Stimulated activated CD8-positive, alpha-beta memory T cell treated with anti-CD3 and anti-CD28 coated beads, Interleukin-15, amount 100 ng/mL, for 1 hour (primary cell): ENCODE data around the gene BLVRB.
"Not testable (repeated sequence)": the region's sequence is repeated elsewhere in the genome, so short reads cannot be mapped to it uniquely, and the experiment has no call there.

Experiments
- DNase-seq: peaks from one replicate; pipeline ENCODE4 v3.0.0-alpha.2; 2020; ENCODE audit warnings: low read depth

Gene BLVRB

DNA sequence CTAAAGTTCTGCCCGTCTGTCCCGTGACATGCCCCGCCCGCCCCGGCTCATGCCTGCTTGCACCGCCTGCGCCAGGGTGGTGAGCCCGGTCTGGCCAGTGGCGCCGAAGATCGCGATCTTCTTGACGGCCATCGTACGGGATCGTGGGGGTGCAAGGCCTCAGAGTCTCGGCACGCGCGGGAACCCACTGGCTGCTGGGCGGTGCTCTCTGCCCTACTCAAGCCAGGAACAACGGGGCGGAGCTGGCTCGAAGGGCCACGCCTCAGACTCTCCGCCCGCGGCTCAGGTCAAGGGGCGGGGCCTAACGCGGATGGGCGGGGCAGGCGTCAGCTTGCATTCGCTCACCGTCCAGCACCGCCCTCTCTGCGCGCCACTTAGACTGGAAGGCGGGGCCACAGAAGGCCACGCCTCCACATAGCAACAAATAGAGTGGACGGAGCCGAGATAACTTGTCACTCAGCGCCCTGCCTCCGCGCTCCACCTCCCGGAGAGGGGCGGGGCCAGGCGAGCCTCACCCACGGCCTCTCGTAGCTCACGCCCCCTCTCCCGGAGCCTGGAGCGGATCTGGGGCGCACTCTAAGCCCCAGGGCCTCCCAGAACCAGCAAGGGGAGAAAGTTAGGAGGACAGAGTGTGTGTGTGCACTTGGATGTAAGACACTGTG, at the start of gene BLVRB:
BLVRB (minus strand) TSS at position 189 of the 662 bp plus-strand sequence; CDS start at position 132, 57 bp downstream.
- DNase-seq, result peak; percentile 99

DNA sequence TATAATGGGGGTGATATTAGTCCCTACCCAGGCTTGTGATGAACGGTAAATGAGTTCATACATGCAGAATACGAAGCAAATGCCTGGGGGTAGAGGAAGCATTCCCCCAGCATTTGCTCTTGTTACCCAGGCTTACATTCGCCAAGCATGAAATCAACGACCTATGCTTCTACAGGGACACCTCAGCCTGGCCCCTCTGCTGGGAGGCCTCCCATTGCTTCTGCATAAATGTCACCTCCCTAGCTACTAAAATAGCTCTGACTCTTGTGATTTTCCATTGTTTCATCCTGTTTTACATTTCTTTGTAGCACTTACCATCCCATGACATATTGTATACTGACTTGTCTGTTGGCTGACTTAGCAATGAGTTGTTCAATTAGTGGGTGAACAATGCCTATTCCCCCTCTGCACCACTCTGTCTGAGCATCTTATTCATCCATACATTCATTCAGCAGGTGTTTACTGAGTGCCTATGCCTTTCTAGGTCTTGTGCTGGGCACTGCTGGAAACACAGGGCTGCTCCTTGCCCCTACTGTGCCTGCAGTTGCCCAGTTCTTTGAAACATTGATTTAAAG, 48.3 kb upstream of the BLVRB start:
- no peak for DNase-seq

GRCh38 chr19:40513345-40513678, 47.8 kb upstream of the BLVRB start:
- DNase-seq, result no peak

GRCh38 chr19:40512473-40513344, 47.2 kb upstream of the BLVRB start:
- DNase-seq, result no peak

GRCh38 chr19:40512110-40512472, 46.5 kb upstream of the BLVRB start:
- no peak for DNase-seq

DNA sequence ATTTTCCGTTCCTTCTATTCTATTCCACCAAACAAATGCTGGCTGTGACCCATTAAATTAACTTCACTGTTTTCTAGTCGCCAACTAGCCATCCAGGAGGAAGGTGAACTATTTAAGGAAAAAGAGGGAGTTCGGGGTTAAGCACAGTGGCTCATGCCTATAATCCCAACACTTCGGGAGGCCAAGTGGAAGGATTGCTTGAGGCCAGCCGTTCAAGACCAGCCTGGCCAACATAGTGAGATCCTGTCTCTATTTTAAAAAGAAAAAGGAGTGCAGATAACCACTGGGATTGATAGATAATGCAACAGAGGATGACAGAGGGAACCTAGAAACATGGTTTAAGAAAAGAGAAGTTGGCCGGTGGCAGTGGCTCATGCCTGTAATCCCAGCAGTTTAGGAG, 45.9 kb upstream of the BLVRB start:
- DNase-seq, result no peak

GRCh38 chr19:40510526-40511115, 45.1 kb upstream of the BLVRB start:
- no peak for DNase-seq

DNA sequence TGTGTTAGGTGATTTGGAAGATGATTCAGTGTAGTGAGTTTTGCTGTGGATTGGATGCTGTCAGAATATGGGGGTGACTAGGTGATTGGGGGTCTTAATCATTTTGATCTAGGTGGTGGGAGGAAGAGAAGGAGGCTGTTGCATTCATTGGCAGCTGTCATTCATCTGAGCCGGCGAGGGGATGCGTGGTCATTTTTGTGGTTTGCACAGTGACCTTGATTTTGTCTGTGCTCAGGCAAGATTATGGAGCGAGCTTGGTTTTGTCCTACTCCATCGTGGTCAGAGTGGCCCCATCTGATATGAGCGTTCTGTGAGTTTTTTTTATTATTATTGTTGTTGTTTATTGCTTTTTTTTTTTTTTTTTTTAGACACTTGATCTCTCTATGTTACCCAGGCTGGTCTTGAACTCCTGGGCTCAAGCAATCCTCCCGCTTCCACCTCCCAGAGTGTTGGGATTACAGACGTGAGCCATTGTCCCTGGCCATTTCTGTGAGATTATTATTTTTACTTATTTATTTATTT, 43.3 kb upstream of the BLVRB start:
- no peak for DNase-seq

DNA sequence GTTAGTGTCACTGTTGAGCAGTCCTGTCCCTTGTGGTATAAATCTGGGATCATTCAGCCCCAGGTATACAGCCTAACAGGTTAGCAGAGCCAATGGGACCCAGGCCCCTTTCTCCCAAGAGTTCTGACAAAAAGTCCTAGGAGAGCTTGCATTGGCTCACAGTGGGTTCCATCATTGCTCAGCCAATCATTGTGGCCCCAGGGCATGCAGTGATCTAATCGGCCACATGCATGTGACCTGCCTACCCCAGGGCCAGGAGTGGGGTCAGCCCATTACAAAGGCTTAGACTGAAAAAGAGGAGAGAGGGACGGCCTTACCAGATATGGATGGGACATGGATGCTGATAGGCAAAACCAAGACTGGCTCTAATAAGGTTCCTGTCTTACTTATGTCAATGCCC, 42.3 kb upstream of the BLVRB start:
- DNase-seq, result no peak

- DNase-seq, result no peak
These were observed 40.6 kb upstream of the BLVRB start for GRCh38 chr19:40506099-40506498.

DNA sequence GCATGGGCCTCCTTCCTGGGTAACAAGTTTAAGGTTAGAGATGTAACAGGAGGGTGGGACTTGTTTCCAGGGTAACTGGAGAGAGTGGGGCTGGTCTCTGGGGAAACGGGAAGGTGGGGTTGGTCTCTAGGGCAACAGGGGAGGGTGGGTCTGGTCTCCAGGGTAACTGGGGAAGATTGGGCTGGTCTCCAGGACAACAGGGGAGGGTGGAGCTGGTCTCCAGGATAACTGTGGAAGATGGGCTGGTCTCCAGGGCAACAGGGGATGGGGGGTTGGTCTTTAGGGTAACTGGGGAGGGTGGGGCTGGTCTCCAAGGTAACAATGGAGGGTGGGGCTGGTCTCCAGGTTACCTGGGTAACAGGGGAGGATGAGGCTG, 37.8 kb upstream of the BLVRB start:
- DNase-seq, result no peak

DNA sequence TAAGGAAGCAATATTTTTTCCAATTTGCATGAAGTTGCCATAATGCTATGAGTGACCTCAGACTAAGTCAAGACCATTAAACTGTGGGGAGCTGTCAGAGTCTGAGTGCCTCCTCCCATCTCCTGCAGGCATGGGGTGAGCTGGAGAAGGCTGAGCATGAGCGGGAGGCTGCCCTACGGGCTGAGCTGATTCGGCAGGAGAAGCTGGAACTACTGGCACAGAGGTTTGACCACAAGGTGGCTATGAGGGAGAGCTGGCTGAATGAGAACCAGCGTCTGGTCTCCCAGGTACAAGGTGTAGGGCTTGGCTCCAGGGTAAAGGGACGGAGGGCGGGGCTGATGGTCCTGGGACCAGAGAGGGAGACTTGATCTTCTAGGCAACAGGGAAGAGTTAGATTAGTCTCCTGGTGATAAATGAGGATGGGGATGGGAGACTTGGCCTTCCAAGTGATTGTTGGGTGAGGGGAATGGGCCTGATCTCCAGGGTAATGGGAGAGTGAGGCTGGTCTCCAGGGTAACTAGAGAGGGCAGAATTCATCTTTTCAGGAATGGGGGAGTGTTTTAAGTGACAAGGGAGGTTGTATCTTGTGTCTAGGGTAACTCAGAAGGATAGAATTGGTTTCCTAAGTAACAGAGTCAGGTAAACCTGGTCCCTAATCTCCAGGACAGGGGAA, 37.2 kb upstream of the BLVRB start:
- DNase-seq, result no peak

- DNase-seq, result no peak
These were observed 36.5 kb upstream of the BLVRB start for GRCh38 chr19:40502081-40502480.

DNA sequence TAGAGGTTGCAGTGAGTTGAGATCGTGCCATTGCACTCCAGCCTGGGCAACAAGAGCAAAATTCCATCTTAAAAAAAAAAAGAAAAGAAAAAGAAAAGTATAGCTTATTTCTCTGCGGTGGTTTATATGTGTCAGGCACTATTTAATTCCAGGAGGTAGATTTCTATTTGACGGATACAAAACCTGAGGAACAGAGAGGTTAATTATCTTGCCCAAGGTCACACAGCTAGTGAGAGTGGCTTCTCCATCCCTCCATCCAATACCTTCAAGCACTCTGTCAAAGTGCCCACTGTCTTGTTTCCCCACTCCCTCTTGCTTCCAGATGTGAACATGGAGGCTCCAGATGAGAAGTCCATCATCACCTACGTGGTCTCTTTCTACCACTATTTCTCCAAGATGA, 36.1 kb upstream of the BLVRB start:
- no peak for DNase-seq

DNA sequence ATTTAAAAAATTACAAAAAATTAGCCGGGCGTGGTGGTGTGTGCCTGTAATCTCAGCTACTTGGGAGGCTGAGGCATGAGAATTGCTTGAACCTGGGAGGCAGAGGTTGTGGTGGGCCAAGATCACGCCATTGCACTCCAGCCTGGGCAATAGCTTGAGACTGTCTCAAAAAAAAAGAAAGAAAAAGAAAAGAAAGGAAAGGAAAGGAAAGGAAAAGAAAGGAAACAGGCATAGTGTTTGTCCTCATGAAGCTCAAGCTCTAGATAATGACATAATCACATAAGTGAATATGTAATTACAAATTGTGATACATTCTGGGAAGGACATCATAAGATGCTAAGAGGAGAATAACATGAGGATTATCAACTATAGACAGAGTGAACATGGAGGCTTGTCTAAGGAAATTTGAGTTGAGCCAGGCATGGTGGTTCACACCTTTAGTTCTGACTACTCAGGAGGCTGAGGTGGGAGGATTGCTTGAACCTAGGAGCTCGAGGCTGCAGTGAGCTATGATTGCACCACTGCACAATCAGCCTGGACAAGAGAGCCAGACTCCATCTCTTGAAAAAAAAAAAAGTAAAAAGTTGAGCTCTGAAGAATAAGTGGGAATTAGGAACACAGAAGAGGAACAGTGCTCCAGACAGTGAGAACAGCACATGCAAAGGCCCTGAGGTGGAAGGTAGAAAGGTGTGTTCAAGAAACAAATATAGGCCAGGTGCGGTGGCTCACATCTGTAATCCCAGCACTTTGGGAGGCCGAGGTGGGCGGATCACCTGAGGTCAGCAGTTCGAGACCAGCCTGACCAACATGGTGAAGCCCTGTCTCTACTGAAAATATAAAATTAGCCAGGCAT, 35.4 kb upstream of the BLVRB start:
- not testable (repeated sequence) for DNase-seq

DNA sequence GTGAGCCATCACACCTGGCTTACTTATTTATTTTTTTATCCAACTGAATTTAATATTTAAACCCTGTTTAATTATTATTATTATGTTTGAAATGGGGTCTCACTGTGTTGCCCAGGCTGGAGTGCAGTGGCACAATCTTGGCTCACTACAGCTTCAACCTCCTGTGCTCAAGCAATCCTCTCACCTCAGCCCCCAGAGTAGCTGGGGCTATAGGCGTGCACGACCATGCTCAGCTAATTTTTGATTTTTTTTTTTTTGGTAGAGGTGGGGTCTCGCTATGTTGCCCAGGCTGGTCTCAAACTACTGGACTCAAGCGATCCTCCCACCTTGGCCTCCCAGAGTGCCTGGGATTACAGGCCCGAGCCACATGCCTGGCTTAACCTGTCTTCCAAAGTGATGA, 33.8 kb upstream of the BLVRB start:
- DNase-seq, result no peak

GRCh38 chr19:40497214-40497613, 31.7 kb upstream of the BLVRB start:
- DNase-seq, result no peak

- no peak for DNase-seq
These were observed 28.8 kb upstream of the BLVRB start for GRCh38 chr19:40494191-40494838.

- no peak for DNase-seq
These were observed 28.2 kb upstream of the BLVRB start for GRCh38 chr19:40493778-40494177.

DNA sequence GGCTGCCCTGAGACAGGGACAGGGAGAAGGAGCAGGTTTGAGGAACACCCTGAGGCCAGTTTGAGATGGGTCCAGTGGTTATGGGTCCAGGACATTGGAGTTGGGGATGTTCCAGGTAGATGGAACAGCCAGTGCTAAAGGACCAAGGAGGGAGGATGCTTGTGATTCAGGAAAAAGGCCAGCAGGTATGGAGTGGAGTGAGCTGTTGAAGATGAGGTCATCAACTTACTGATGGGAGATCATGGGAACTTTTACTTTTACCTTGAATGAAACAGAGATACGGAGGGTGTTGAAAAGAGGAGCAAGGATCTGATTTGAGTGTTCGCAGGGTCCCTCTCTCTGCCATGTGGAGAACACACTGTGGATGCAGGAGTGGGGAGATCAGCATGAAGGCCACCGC, 26.7 kb upstream of the BLVRB start:
- no peak for DNase-seq

DNA sequence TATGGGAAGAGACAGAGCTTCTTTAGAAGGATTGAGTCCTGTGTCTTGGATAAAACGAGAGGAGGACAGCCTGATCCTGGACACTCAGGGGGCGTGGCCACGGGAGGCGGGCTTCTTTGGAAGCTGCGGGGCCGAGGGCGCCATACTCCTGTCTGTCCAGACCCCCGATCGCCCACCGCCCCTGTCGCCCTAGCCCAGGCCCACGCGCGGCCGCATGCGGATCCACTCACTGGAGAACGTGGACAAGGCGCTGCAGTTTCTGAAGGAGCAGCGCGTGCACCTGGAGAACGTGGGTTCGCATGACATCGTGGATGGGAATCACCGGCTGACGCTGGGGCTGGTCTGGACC, 24.3 kb upstream of the BLVRB start:
- no peak for DNase-seq
